ENCODE results near the gene SIRT3.

GRCh38 chr11:283405-284104 is 47.4 kb upstream of the SIRT3 start:
- TF ChIP-seq CTCF (IDR thresholded peaks at IDR 0.05) (no peak), POLR2A (IDR thresholded peaks at IDR 0.05) (no peak)
